ENCODE measurements around the gene MAP4.

MAP4 gene

GRCh38 chr3:47961036-47961435 lies 55.2 kb downstream of the MAP4 start:
- no peak for DNase-seq

GRCh38 chr3:47956521-47956920 lies 59.7 kb downstream of the MAP4 start:
- DNase-seq: no peak

- DNase-seq: no peak
Measured at GRCh38 chr3:47954567-47954966, 61.6 kb downstream of the MAP4 start.

DNA sequence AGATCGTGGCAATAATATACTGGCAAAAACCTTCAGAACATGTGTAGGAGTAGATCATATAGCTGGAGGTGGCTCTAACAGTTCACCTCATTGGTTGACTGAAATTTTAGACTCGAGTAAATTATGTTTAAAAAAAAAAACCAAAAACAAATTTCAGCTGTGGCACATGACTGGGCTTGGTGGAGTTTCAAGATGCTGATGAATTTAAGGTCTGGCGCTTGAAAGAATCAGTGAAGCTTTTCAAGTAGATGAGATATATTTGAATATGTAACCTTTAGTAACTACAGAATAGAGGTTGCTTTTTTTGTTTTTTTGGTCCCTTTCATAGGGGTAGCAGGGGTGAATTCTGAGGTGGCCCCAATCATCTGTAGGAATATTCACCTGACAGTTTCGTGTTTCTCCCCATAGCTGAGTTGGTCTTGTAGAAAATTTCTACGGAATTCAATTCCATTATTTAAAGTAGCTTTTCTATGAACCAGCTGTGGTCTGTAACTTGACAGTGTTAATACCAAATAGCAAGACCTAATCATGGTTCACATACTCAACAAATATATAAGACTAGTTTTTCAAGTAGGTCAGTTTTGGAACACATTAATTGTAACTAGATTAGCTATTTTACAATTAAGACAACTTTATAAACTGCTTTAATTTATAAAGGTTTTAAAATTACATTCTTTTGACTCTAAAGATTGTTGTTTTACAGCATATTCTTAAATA lies 65.6 kb downstream of the MAP4 start:
- DNase-seq: no peak

DNA sequence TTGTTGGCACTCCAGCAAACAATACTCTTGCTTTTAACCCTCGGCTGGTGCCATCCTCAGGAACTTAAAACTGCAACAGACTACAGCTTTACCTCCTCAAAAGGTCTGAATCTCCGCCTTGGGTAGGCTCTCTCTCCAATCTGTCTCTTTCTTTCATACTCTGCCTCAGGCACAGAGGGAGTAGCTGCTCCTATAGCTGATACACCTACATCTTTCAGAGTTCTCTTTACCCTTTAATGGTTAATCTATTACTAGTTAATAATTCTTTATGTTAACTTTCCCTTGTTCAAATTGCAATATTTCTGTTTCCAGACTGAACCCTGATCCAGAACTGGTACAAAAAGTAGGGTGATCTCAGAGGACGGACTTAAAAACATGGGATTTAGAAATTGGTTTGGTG lies 66.2 kb downstream of the MAP4 start:
- DNase-seq: no peak

DNA sequence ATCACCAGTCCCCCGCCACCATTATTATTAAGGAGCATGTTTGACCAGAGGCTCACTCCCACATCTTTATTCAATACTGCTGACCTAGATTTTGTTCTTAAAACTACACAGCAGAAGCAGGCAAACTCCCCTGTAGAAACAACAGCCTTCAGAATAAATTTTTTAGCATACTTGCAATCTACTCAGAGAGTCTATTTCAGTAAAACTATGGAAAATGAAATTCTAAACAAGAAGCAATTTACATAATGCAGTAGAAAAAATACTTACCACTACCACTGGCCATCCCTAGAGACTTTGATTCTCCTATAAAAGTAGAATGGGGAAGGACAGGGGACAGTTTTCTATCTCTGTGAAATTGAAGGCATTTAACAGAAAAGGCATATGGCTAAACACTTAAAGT lies 76.0 kb downstream of the MAP4 start:
- DNase-seq: no peak

GRCh38 chr3:47932421-47932820 lies 83.8 kb downstream of the MAP4 start:
- DNase-seq: no peak

- DNase-seq: no peak
Measured at GRCh38 chr3:47930979-47931378, 85.2 kb downstream of the MAP4 start.

DNA sequence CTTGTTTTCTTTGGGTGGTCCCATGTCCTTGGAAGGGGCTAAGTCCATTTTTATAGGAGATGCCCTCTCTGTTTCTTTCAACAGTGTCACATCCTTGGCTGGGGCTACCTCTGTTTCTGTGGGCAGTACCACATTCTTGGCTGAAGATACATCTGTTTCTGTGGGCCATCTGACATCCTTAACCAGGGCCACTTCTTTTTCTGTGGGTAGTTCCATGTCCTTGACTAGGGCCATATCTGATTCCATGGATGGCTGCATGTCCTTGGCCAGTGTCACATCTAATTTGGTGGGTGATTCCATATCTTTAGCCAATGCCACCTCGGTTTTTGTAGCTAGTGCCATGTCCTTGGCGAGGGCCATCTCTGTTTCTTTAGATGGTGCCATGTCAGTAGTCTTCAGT lies 99.5 kb downstream of the MAP4 start:
- DNase-seq: no peak

DNA sequence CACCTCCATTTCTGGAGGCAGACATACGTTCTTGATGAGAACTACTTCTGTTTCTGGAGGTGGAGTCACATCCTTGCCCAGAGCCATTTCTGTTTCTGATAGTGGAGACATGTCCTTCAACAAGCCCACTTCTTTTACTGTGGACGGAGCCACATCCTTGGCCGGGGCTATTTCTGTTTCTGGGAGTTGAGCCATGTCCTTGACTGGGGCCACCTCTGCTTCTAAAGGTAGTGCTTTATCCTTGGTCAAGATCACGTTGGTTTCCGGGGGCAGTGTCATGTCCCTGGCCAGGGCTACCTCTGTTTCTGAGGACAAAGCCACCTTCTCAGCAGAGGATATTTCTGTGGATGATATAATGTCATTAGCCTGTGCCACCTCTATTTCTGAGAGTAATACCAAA lies 100.0 kb downstream of the MAP4 start:
- DNase-seq: no peak

DNA sequence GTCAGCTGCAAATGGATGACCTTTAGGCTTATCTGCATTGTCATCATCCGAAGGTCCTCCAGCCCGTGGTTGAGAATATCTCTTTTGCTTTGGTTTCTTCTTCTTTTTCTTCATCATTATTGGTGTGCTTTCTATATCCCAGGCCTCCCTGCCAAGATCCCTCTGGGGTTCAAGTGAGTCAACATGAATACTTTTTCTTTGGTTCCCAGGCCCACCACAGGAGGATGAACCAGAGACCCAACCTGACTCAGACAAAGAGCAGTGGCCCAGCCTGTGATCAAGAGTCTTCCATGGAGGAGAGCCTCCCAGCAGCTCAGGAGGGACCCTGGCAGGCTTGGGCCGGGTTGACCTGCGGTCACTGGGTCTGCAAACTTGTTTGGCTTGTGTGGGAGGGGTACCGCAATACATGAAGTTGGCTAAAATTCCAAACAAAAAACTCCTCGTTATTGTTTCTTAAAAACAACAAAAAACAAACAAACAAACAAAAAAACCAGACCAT lies 104.2 kb downstream of the MAP4 start:
- no peak for DNase-seq

GRCh38 chr3:47910777-47911440 lies 105.3 kb downstream of the MAP4 start:
- no peak for DNase-seq

DNA sequence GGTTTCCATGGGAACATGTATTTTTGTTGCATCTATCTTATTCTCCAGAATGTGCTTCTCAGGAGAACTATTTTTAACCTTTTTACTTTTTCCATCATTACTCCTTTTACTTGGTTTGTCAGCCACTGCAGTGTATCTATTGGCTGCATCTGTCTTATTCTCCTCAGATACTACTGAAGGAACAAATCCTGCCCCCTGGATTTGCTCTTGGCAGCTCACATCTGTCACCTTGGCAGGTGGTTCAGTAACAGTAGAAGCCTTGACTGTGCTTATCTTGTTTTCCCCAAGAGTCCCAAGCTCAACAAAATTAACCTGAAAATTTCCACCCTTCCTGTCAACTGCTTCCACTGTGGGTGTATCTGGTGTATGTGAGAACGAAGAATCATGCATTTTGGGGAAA lies 106.0 kb downstream of the MAP4 start:
- no peak for DNase-seq

GRCh38 chr3:47909607-47910006 lies 106.6 kb downstream of the MAP4 start:
- DNase-seq: no peak

GRCh38 chr3:47908744-47909143 lies 107.5 kb downstream of the MAP4 start:
- DNase-seq: no peak

DNA sequence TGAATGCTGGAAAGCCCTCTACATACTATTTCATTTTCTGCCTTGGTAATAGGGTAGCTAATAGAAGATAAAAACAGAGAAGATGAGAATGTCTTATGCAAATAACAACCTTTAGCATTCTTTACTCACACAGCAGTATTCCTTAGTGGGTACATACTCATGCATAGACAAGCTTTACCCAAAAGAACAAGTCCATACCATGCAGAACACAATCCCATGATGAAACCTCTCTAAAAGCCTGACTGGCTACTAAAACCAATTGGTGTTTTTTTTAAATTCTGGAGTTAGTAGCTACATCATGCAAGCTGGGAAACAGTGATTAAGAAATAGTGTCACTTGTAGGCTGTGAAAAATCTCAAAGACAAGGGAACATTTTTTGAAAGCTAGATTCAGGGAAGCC lies 108.4 kb downstream of the MAP4 start:
- DNase-seq: no peak

DNA sequence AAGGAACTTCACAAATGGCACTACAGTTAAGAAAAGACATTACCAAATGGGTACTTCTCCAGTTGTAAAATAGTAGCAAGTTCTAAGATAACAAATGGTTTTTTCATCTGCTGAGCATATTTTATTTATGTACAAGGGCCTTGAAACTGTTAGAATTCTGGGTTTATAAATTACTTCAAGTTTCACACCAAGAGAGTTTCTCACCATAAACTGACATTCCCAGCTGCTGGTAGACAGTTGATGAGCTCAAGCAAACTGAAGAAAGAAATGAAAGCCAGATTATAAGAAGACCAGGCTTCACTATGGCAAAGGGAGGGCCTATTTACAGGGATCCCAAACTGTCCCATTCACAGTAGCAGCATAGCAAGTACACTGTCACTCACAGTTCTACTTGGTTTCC lies 113.5 kb downstream of the MAP4 start:
- no peak for DNase-seq

GRCh38 chr3:47901280-47901833 lies 114.9 kb downstream of the MAP4 start:
- no peak for DNase-seq

DNA sequence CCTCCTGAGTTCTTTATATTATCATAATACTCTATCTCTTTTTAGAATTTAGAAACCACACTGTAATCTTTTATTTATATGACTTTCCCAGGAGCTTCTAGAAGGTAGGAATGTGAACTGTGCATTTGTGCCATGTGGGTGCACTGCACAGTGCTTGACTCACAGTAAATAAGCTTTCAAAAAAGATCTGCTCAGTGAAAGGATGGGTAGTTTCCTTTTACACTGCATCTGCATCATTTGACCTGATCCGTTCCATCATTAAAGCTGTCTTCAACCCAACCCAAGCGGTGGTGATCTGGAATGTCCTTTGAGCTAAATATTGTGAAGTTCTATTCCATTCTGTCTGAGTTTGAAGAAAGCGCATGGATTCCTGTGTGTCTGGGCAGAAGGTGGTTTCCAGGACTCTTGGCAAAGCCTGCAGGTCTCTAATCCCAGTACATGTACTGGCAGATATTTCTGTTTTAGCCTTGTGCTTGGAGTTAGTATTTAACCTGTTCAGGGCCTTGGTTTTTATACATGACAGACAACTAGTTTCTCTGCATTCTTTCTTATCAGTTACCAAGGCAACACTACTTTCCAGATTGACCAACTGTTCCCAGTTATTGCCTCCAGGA lies 116.6 kb downstream of the MAP4 start:
- DNase-seq: no peak

GRCh38 chr3:47897954-47898353 lies 118.3 kb downstream of the MAP4 start:
- no peak for DNase-seq

GRCh38 chr3:47896736-47897135 lies 119.5 kb downstream of the MAP4 start:
- no peak for DNase-seq

DNA sequence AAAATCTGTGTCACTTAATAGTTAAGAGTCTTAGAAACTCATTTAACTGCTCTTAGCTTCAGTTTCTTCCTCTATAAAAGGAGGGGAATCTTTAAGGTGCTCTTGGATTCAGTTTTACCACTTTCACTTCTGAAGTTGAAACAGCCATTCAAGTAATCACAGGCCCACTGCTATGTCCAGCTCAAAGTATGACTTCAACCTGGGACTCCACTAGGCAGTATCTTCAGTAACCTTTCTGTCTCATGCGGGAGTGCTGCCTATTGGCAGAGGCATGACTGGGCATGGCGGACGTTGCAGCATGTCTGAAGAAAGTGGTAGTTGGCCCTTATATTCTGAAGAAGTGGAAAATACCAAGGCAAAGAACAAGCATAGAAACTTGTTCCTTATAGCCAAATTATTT lies 121.0 kb downstream of the MAP4 start:
- no peak for DNase-seq

DNA sequence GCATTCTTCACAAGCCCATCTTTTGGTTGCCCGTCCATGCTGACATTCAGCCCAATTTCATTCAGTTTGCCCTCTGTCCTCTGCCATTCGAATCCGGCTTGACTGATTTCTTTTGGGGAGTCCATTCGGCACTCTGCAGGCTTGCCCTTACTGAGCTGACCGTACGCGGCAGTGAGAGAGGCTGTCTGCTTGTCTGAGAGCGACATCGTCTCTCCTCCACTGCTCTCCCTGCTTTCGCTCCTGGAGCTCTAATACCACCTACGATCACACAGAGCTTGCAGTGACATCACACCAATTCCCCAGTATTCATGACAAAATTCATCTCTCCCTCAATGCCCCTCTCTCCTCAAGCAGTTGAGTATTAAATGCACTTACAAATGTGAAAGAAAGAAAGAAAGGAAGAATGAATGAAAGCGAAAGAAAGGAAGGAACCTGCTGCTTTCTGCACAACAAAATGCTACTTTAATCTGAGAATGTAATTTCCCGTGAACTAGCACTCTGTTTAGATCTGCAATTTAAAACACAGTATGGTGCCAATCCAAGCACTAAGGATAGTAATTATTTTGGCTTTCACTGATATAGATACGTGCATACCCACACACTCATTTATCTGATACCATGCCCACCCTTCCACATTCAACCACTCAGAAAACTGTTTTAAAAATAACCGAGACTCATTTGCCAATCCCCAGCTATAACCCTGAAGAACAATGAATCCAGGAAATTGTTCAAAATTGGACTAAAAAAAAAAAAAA lies 123.8 kb downstream of the MAP4 start:
- no peak for DNase-seq
